C4-2B (cell line): ENCODE results near the gene MCCD1.

Experiments used
- CTCF ChIP-seq: fragments of 450-650 bp; conservative IDR thresholded peaks from 2 replicates; pipeline ENCODE4 v1.5.1; 2017; ENCODE audit warnings: mild to moderate bottlenecking
- ZFX ChIP-seq: fragments of 450-650 bp; IDR thresholded peaks from 2 replicates; pipeline ENCODE4 v1.6.1; 2017

GRCh38 chr6:31543639-31544038, 14.9 kb downstream of the MCCD1 start:
- TF ChIP-seq CTCF = no peak
- no peak for TF ChIP-seq ZFX
